Thymus (tissue), 11 donors: ENCODE measurements around the gene GNAQ. TPM values are rescaled to one million over a fixed set of nuclear protein-coding genes. Genes with fewer than 3 reads are reported as not detected.

Experiments used
- DNase-seq, 9 donors: peaks; one replicate each; pipeline ENCODE4 v3.0.0-alpha.2; 2013; ENCODE audit warnings: low spot score in 9 of 9, low read depth in 6 of 9, missing footprints in 1 of 9
- H3K27ac ChIP-seq, 2 donors: one replicate each; pipeline ENCODE4 v1.5.1; 2013; ENCODE audit warnings: control low read depth in 1 of 2, low read depth in 1 of 2, low read length in 1 of 2, mild to moderate bottlenecking in 1 of 2, moderate library complexity in 1 of 2
- H3K27me3 ChIP-seq, 2 donors: one replicate each; pipeline ENCODE4 v1.5.1; 2013; ENCODE audit warnings: low read length in 1 of 2; ENCODE audit not compliant: control insufficient read depth in 2 of 2, insufficient read depth in 1 of 2
- H3K36me3 ChIP-seq, 2 donors: one replicate each; pipeline ENCODE4 v1.5.1; 2013; ENCODE audit warnings: low read length in 1 of 2, mild to moderate bottlenecking in 1 of 2, moderate library complexity in 1 of 2; ENCODE audit not compliant: control insufficient read depth in 2 of 2, insufficient read depth in 2 of 2
- H3K4me1 ChIP-seq, 2 donors: one replicate each; pipeline ENCODE4 v1.5.1; 2013; ENCODE audit warnings: low read length in 2 of 2; ENCODE audit not compliant: control insufficient read depth in 2 of 2, insufficient read depth in 2 of 2
- H3K4me3 ChIP-seq, 2 donors: one replicate each; pipeline ENCODE4 v1.5.1; 2013; ENCODE audit warnings: low read length in 2 of 2, control low read depth in 1 of 2, mild to moderate bottlenecking in 1 of 2
- H3K9me3 ChIP-seq, 2 donors: one replicate each; pipeline ENCODE4 v1.5.1; 2013; ENCODE audit warnings: low read length in 1 of 2, mild to moderate bottlenecking in 1 of 2; ENCODE audit not compliant: control insufficient read depth in 2 of 2, insufficient read depth in 1 of 2
- WGBS: extraction: QIAGEN DNeasy Blood & Tissue Kit; methylation state at CpG from one replicate; pipeline ENCODE4 v1.1.7; 2013; 5-methylcytosine and 5-hydroxymethylcytosine counted together
- polyA plus RNA-seq: library from polyadenylated mRNA; stranded (reverse); fragments of 200-250 nt; gene quantifications from one replicate; pipeline ENCODE4 v1.2.3, GENCODE V29; 2013
- total RNA-seq: library from RNA; stranded (reverse); fragments of 120-200 nt; gene quantifications from one replicate; pipeline ENCODE4 v1.2.4, GENCODE V29; 2013
- donor health status: healthy.

Gene GNAQ
- total and polyA plus RNA-seq, 2 donors, result 18.7 to 23.5 TPM

- 93% methylated on average over 5 of the region's 5 CpGs for WGBS
- Histone ChIP-seq H3K9me3 (no peaks in the 10 kb centered on the region), H3K27me3 (no peaks in the 10 kb centered on the region), H3K36me3 (no peaks in the 10 kb centered on the region), H3K27ac (no peak overlapping the region), H3K4me1 (peaks cover 3 to 11% of the 10 kb centered on the region in 2 donors), H3K4me3 (no peak overlapping the region)
- no peak for DNase-seq
These were observed 71.1 kb downstream of the GNAQ start for GRCh38 chr9:77960356-77961153.

- H3K9me3 ChIP-seq, result no peaks in the 10 kb centered on the region
- no peaks in the 10 kb centered on the region for H3K36me3 ChIP-seq
- no peak overlapping the region for H3K4me3 ChIP-seq
- WGBS, result 98% methylated on average over 1 of the region's 1 CpG
- no peaks in the 10 kb centered on the region for H3K27me3 ChIP-seq
- H3K4me1 ChIP-seq, result peaks cover 3 to 11% of the 10 kb centered on the region in 2 donors
- no peak overlapping the region for H3K27ac ChIP-seq
- no peak for DNase-seq
These were observed 71.8 kb downstream of the GNAQ start for GRCh38 chr9:77959803-77960202.

- H3K27me3 ChIP-seq, result no peaks in the 10 kb centered on the region
- no peak overlapping the region for H3K4me3 ChIP-seq
- no peaks in the 10 kb centered on the region for H3K36me3 ChIP-seq
- WGBS, result 37% methylated on average over 5 of the region's 5 CpGs
- no peaks in the 10 kb centered on the region for H3K9me3 ChIP-seq
- H3K4me1 ChIP-seq, result peaks cover 10 to 19% of the 10 kb centered on the region in 2 donors
- DNase-seq, result no peak
- H3K27ac ChIP-seq, result no peak overlapping the region
These were observed 74.0 kb downstream of the GNAQ start for GRCh38 chr9:77957652-77958051.

- peaks cover 0 to 3% of the 10 kb centered on the region in 2 donors for H3K36me3 ChIP-seq
- DNase-seq, result no peak
These were observed 75.1 kb downstream of the GNAQ start for GRCh38 chr9:77956555-77956954.

GRCh38 chr9:77954666-77955015 is 77.0 kb downstream of the GNAQ start:
- 94% methylated on average over 5 of the region's 5 CpGs for WGBS
- Histone ChIP-seq H3K27ac (no peak overlapping the region), H3K9me3 (no peaks in the 10 kb centered on the region), H3K36me3 (peaks cover 0 to 4% of the 10 kb centered on the region in 2 donors), H3K27me3 (no peaks in the 10 kb centered on the region), H3K4me3 (no peak overlapping the region), H3K4me1 (peaks cover 7 to 22% of the 10 kb centered on the region in 2 donors)
- DNase-seq, result no peak

More at GRCh38 chr9:77956555-77956954, 75.1 kb downstream of the GNAQ start:
- Histone ChIP-seq H3K27ac (no peak overlapping the region), H3K4me3 (no peak overlapping the region), H3K9me3 (no peaks in the 10 kb centered on the region), H3K4me1 (peaks cover 10 to 19% of the 10 kb centered on the region in 2 donors), H3K27me3 (no peaks in the 10 kb centered on the region)
- WGBS, result 57% methylated on average over 2 of the region's 2 CpGs

- Histone ChIP-seq H3K9me3 (no peaks in the 10 kb centered on the region), H3K27ac (peak overlapping the region; percentile 3 to 46), H3K4me3 (no peak overlapping the region), H3K27me3 (no peaks in the 10 kb centered on the region), H3K4me1 (peaks cover 7 to 26% of the 10 kb centered on the region in 2 donors), H3K36me3 (peaks cover 0 to 4% of the 10 kb centered on the region in 2 donors)
- DNase-seq, result no peak
- WGBS, result 89% methylated on average over 6 of the region's 6 CpGs
These were observed 77.5 kb downstream of the GNAQ start for GRCh38 chr9:77954013-77954665.

- H3K27me3 ChIP-seq, result no peaks in the 10 kb centered on the region
- no peaks in the 10 kb centered on the region for H3K9me3 ChIP-seq
- DNase-seq, result no peak
- H3K36me3 ChIP-seq, result peaks cover 0 to 4% of the 10 kb centered on the region in 2 donors
- H3K4me3 ChIP-seq, result no peak overlapping the region
- H3K27ac ChIP-seq, result peak overlapping the region in 1 of 2 donors; percentile 46
- H3K4me1 ChIP-seq, result peaks cover 7 to 31% of the 10 kb centered on the region in 2 donors
These were observed 78.0 kb downstream of the GNAQ start for GRCh38 chr9:77953590-77953989.

GRCh38 chr9:77952635-77953328 is 78.8 kb downstream of the GNAQ start:
- H3K4me3 ChIP-seq, result no peak overlapping the region
- peak overlapping the region; percentile 40 to 47 for H3K27ac ChIP-seq
- H3K36me3 ChIP-seq, result peaks cover 0 to 5% of the 10 kb centered on the region in 2 donors
- no peaks in the 10 kb centered on the region for H3K9me3 ChIP-seq
- H3K4me1 ChIP-seq, result peaks cover 7 to 36% of the 10 kb centered on the region in 2 donors
- no peaks in the 10 kb centered on the region for H3K27me3 ChIP-seq
- no peak for DNase-seq
- WGBS, result 77% methylated on average over 2 of the region's 2 CpGs

GRCh38 chr9:77951369-77951768 is 80.2 kb downstream of the GNAQ start:
- no peak for DNase-seq
- 95% methylated on average over 1 of the region's 1 CpG for WGBS
- H3K27ac ChIP-seq, result no peak overlapping the region
- no peak overlapping the region for H3K4me3 ChIP-seq
- H3K9me3 ChIP-seq, result no peaks in the 10 kb centered on the region
- peaks cover 12 to 38% of the 10 kb centered on the region in 2 donors for H3K4me1 ChIP-seq
- H3K27me3 ChIP-seq, result no peaks in the 10 kb centered on the region
- H3K36me3 ChIP-seq, result peaks cover 0 to 5% of the 10 kb centered on the region in 2 donors
